HG02840 (cell line): ENCODE data around the gene WDFY4.

ENCODE experiments used
- ATAC-seq: cut with Tn5 transposase; IDR thresholded peaks from one replicate; pipeline ENCODE4 v1.9.1; 2021; ENCODE audit warnings: mild to moderate bottlenecking, moderate library complexity, moderate number of reproducible peaks; ENCODE audit not compliant: unreplicated experiment, low FRiP score

The WDFY4 gene

GRCh38 chr10:49000437-49001398 is 316.0 kb downstream of the WDFY4 start:
- ATAC-seq, result no peak

DNA sequence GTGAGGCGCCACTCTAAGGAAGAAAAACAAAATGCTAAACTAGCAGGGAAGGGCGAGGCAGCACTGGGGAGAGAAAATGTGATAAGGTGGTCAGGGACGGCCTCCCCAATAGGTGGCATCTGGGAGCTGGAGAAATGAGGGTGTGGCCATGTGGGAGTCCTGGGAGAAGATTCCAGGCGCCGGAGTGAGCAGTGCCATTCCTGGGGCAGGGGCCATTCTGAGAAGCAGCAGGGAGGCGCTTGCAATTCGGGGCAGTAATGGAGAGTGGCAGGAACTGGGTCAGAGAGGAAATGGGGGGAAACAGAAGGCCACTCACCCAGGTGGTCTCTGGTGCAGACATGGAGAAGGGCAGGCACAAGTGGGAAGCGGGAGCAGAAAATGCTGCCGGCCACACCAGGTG is 316.7 kb downstream of the WDFY4 start:
- no peak for ATAC-seq

DNA sequence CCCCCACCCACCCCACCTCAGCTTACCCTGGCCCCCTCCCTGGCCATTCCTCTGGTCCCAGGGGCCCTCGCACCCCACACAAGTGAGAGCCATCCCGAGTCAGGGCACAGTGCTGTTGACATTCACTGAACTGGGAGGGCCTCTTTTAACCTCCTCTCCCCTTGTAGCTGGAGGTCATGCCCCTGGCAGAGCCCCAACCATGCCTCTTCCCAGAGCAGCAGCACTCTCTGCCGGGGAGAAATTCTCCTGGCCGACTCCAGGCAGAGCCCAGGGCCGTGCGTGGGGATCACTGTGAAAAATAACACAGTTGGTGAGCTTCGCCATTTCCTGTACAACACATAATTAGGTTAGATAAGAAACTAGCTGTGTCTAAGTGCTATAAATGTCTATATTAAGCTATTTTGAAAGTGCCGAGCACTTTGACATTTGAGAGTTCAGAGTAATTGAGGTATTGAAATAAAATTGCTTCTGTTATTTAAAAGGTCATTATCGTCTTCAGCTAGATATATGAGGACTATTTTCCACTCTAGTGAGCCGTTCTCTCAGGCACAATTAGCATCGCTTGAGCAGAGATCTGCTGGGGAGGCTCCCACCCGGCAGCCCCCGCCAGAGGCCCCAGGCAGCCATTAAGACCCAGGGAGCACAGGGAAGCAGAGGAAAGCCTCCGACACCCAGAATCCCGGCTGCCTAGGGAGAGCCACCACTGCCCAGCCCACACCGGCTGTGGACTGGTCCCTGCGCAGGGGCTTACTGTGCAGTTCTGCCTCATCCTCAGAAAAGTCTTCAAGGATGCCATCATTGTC is 317.4 kb downstream of the WDFY4 start:
- no peak for ATAC-seq

GRCh38 chr10:49005270-49005669 is 320.6 kb downstream of the WDFY4 start:
- ATAC-seq, result no peak

- no peak for ATAC-seq
Observed at GRCh38 chr10:49007129-49007528, 322.5 kb downstream of the WDFY4 start.

DNA sequence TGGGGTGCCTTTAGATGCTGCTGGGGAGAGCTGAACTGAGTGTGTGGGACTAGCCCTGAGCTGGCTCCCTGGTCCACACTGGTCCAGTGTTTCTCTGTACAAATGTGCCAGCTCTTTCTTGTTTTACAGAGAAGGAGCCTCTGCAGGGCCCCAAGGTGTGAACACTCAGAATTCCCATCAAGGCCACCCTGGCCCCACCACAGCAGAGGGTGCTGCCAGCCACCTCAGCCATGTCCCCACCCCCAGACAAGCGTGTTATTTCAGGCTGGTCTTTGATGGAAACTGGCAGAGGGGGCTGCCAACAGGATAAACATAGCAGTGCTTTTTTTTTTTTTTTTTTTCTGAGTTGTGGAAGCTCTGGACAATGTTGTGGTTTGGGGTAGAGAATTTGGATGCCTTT is 323.4 kb downstream of the WDFY4 start:
- ATAC-seq, result no peak

DNA sequence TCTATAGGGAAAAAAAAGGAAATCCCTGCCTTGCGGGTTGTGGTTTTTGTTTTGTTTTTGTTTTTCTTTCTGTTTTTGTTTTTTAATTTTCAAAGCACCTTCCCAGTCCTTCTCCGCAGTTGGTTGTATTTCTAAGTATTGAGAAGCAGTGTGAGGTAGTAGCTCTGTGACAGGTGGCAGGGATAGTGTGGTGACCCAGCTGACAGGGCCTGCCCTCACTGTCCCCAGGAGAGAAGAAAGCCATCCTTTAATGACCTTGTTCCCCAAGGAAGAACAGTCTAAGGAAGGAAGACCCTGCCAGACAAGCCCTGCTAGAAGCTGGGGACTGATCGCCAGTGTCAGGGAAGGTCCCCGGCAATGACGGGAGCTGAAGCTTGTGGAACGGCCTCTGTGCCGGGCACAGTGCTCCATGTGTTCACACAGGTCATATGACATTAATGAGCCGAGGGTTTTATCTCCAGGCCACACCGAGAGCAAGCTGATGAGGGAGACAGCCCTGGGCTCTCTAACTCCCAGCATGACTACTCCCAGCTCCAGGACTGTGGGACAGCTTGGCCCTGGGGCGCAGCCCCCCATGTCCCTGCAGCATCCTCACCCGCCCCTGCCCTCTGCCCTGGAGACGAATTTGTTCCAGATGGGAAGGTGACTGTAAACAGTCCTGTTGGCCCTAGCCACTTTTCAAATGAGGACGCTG is 324.0 kb downstream of the WDFY4 start:
- no peak for ATAC-seq

DNA sequence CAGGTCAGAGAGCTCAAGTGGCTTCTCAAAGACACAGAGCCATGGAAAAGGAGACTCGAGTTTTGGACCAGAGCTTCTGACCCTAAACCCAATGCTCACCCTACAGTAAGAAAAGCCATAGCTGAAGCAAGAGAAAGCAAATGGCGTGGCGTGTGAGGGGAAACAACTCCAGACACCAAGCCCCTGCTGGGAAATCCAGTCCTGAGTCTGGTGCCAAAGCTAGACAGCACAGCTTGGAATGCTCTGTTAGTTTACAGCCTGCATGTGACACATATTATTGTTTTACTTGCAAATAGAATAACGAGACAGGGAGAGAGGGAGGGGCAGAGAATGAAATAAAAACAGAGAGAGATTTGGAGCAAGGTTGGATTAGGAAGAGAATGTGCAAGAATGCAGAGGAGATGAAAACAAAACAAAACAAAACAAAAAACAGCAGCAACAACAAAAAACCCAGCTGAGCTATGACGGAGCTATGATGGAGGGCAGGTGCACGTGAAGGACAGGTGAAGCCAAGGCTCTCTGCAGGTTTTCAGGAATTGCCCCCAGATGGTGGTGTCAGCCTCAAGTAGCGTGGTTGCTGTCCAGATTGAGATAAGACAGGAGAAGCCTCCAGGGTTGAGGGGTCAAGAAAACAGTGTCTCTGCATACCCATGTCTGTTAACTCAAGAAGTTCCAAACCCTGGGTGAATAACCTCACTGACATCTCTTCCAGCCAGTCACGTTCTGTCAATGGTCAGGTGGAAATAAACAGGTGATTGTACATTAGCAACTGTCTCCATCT is 324.7 kb downstream of the WDFY4 start:
- ATAC-seq, result no peak

- no peak for ATAC-seq
Observed at GRCh38 chr10:49010295-49010694, 325.6 kb downstream of the WDFY4 start.

DNA sequence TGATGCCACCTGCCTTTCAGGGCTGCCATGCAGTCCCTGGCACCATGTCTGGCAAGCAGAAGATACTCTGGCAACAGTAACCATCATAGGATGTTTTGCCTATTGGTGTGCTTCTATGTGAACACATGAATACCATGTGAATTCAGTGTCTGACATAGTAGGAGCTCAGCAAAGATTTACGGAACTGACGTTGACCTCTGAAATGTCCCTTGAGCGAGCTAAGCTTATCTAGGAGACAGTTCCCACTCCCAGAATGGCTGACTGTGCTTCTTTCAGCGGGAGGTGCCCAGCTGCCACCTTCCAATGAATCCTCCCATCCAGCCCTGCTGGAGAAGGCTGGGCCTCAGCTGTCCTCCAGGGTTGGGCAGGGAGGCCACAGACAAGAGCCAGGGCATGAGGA is 326.2 kb downstream of the WDFY4 start:
- no peak for ATAC-seq

DNA sequence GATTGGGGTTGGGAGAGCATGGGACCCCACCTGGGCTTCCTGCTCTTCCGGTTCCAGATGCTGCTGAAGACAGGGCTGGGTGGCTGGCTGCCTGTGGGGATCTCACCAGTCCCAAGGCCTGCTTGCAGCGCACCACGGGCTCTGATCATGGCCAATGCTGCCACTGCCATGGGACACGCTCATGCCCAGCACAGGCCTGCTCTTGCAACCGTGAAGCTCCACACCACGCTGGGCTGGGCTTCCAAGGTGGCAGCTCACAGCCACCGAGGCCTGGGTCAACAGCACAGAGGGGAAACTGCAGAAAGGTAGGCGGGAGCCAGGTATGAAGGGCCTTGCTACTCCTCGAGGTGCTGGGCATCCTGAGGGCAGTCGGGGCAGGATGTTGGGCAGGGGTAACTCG is 327.1 kb downstream of the WDFY4 start:
- ATAC-seq, result no peak

DNA sequence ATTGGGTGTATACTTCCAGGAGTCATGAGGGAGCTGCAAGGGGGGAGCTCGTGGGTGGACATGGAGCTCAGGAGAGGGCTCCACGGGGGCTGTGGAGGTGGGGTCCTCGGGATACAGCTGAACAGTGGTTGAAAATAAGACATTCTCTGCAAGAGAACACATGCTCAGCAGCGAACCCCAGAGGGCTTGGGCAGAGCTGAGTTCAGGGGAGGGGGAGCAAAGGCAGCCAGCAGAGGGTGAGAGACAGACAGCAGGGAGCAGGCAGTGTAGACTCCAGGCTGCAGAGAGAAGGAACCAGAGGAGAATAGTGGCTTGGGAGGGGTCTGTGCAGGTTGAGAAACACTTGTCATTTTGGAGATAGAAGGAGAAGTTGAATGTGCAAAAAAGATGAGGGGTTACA is 327.9 kb downstream of the WDFY4 start:
- ATAC-seq, result no peak

DNA sequence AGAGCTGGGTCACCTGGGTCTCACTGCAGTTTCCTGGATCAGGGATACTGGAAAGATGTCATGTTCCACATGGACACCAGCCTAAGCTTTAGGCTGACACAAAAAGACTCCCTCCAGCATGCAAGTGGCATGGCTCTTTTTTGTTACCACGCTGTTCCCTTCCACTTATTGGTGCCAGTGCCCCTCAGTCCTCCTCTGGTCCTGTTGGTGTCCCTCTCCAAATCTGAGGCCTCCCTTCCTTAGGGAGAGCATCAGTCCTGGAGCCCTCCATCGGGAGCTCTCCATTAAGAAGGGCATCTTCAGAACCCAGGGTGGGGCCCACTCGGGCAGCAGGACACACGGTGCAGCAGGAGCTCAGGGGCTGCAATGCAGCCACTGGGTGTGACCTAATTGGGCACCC is 331.0 kb downstream of the WDFY4 start:
- no peak for ATAC-seq

- no peak for ATAC-seq
Observed at GRCh38 chr10:49021685-49022084, 337.0 kb downstream of the WDFY4 start.

GRCh38 chr10:49023071-49023470 is 338.4 kb downstream of the WDFY4 start:
- ATAC-seq, result no peak

- ATAC-seq, result no peak
Observed at GRCh38 chr10:49023752-49024151, 339.1 kb downstream of the WDFY4 start.

GRCh38 chr10:49024484-49024883 is 339.8 kb downstream of the WDFY4 start:
- ATAC-seq, result no peak

- no peak for ATAC-seq
Observed at GRCh38 chr10:49025347-49025983, 340.8 kb downstream of the WDFY4 start.

DNA sequence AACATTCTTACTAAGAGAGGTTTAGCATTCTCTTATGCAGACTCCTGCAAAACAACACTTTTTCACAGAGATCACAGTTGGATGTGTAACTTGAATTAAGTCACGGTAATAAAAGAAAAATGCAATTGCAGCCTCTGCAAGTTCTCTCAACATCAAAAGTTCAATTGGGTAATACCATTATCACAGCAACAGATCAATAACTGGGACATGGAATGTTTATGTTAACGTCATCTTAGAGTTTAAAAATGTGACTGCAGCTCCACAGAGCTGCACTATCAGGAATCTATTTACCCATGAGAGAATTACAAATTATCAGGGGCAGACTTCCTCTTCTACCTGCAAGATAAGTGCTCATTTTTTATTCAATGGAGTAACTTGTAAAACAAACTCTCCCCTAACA is 344.0 kb downstream of the WDFY4 start:
- ATAC-seq, result no peak

DNA sequence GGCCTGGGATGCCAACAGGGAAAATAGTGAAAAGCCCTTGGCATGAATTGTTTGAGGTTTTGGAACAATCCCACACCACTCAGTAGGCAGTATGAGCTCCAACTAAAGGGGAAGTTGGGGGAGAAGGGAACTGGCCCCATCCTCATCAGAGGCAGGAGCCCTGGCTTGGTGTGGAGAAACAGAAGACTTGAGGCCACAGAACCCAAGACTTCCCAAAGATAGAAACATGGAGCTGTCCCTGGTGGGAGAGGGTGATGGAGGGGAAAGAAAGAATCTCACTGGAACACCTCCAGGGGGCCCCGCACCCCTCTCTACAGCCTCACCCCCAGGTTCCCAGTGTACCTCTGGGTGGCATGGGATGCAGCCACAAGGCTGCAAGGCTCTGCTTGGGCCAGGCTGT is 345.0 kb downstream of the WDFY4 start:
- no peak for ATAC-seq
